ENCODE data around the gene SP8. TPM values are rescaled to one million over a fixed set of nuclear protein-coding genes. Genes with fewer than 3 reads are reported as not detected.

The SP8 gene
- total and polyA plus RNA-seq, 9 donors, result 0.18 TPM; not detected in 8

DNA sequence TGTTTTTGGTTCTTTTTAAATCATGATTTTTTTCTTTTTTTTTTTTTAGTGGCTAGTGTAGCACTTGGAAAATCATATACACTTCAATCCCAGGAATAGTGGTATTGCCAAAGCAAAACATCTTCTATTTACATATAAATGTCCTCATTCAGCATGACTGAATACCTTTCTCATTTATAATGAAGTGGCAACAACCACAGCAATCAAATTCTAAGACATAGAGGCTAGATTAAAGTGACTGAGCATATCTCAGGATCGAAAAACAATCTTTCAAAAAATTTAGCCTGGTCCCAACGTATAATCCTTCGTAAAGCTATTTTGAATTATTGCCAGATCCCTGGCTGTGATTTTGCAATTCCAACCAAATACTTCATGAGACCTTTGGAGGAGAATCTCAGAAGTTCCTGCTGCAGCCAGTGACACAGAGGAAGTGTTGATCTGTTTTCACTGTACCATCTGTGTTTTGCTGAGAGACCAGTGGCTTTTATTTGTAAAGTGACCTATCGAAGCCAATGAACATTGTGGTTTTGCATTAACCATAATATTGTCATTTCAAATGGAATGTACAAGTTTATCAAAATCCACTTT lies 29.8 kb upstream of the SP8 start:
- WGBS, 3 donors, result 9 to 16% (median 10%) methylated on average over 4 of the region's 4 CpGs
- Histone ChIP-seq H3K4me3 (no peak overlapping the region), H3K9me3 (no peaks in the 10 kb centered on the region), H3K36me3 (no peaks in the 10 kb centered on the region), H3K27me3 (no peaks in the 10 kb centered on the region), H3K27ac (no peak overlapping the region), H3K4me1 (ENCODE audit: insufficient read depth) (no peaks in the 10 kb centered on the region)
- DNase-seq, result no peak
- intact Hi-C loops (cut with DNase I), result no loop called here
- TF ChIP-seq CTCF (IDR thresholded peaks at IDR 0.05), result no peak
- no peak for TF ChIP-seq EP300 (IDR thresholded peaks at IDR 0.05)
- no peak for TF ChIP-seq POLR2A (IDR thresholded peaks at IDR 0.05)

DNA sequence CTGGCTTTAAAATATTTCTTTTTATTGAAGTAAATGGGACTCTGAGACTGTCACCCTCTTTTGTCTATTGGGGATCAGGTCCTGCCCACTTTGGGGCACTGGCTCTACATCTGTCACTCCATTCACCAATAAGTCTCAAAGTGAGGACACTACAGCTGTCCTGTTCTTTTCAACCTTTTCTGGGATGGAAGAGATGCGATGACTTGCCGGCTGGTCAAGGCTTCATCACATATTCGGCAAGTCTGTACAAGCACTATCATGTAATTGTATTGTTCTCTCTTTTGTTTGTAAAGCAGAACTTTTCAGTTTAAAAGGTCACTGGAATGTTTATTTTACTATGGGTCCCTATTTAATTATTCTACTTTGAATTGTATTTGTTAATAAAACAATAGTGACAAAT lies 17.7 kb upstream of the SP8 start:
- Histone ChIP-seq H3K4me3 (no peak overlapping the region), H3K36me3 (no peaks in the 10 kb centered on the region), H3K9me3 (no peaks in the 10 kb centered on the region), H3K27me3 (no peaks in the 10 kb centered on the region), H3K4me1 (ENCODE audit: insufficient read depth) (no peaks in the 10 kb centered on the region), H3K27ac (no peak overlapping the region)
- DNase-seq, result no peak
- TF ChIP-seq EP300 (IDR thresholded peaks at IDR 0.05) (no peak), CTCF (IDR thresholded peaks at IDR 0.05) (no peak)
- intact Hi-C loops (cut with DNase I), result no loop called here
- 88 to 91% (median 89%) methylated on average over 3 of the region's 3 CpGs for WGBS, 3 donors

DNA sequence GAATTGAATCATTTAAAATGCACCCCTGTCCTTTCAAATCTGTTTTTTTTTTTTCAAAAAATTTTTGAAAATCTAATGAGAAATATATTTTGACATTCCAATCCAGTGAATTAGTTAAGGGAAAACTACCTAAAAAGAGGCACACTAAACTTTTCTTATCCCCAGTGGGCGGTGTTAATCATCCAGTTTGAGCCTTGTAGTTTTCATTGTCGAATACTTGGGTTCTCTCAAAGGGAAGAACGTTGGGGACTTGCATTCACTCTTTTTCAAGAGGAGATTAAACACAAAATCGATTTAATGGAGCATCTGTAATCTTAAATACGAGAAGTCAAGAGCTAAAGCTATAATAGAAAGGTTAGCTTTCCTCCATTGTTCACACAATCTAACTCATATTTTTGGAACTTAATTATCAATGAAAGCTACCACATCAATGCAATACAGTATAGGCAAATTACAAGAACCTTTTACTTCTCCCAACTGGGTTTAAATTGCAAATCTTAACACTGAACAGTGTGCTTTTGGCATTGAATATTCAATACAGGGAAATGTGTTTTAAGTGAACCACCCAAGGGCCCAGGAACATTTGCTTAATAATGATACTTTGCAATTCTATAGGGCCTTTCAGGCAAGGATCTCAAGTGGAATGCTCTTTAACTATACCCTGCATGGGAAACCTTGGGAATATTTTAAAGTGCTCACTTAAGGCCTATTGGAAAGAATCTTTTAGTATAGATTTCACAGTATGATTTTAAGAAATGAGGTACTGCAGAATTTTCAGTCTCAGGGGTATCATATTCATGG lies 13.1 kb upstream of the SP8 start:
- 63 to 64% (median 63%) methylated on average over 5 of the region's 5 CpGs for WGBS, 3 donors
- DNase-seq, result no peak
- no peak overlapping the region for H3K27ac ChIP-seq
- H3K9me3 ChIP-seq, result no peaks in the 10 kb centered on the region
- no peaks in the 10 kb centered on the region for H3K36me3 ChIP-seq
- H3K4me1 ChIP-seq (ENCODE audit: insufficient read depth), result peaks cover 4% of the 10 kb centered on the region
- TF ChIP-seq POLR2A (IDR thresholded peaks at IDR 0.05) (no peak), CTCF (IDR thresholded peaks at IDR 0.05) (no peak), EP300 (IDR thresholded peaks at IDR 0.05) (no peak)
- intact Hi-C loops (cut with DNase I), result no loop called here
- H3K27me3 ChIP-seq, result no peaks in the 10 kb centered on the region
- H3K4me3 ChIP-seq, result no peak overlapping the region

GRCh38 chr7:20798694-20799121 lies 12.0 kb upstream of the SP8 start:
- H3K9me3 ChIP-seq, result peaks cover 0 to 2% of the 10 kb centered on the region in 2 donors
- H3K36me3 ChIP-seq, result no peaks in the 10 kb centered on the region
- H3K4me3 ChIP-seq, result no peak overlapping the region
- H3K27ac ChIP-seq, result no peak overlapping the region
- H3K27me3 ChIP-seq, result no peaks in the 10 kb centered on the region
- intact Hi-C loops (cut with DNase I), result no loop called here
- H3K4me1 ChIP-seq (ENCODE audit: insufficient read depth), result peaks cover 4% of the 10 kb centered on the region
- no peak for DNase-seq
- 7 to 9% (median 8%) methylated on average over 15 of the region's 15 CpGs for WGBS, 3 donors
- TF ChIP-seq CTCF (IDR thresholded peaks at IDR 0.05) (no peak), EP300 (IDR thresholded peaks at IDR 0.05) (no peak), POLR2A (IDR thresholded peaks at IDR 0.05) (no peak)

Measured in ovary (tissue), 9 donors.